ENCODE results near the gene NUP214.

DNA sequence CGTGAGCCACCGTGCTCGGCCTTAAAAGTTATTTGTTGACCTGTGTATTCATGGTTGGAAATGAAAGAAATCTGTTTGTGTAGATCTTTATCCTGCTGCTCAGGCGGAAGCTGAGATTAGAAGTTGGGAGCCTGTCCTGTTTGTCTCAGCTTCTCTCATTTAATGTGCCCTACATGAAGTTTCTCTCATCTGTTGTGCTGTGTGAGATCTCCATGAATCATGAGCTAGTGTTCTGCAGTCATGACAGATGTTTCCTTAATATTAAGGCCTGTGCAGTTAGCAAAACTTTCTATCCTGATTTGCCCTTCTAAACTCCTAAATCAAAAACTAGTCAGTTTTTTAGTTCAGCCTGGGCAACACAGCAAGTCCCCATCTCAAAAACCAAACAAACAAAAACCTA, 91.4 kb downstream of the NUP214 start:
- TF ChIP-seq POLR2AphosphoS5 (IDR thresholded peaks at IDR 0.05): no peak
- TF ChIP-seq CTCF (IDR thresholded peaks at IDR 0.05): no peak

All from prostate gland (tissue), 2 donors.